Neuronal stem cell (in vitro differentiated cells): Measurements from ENCODE around the gene SLC6A19.

ENCODE experiments used
- DNase-seq: peaks from one replicate; pipeline ENCODE4 v3.0.0-alpha.2; 2013; ENCODE audit warnings: low spot score
- H2AFZ ChIP-seq: one replicate; pipeline ENCODE4 v1.6.1; 2013; ENCODE audit warnings: mild to moderate bottlenecking, low read length, inconsistent platforms
- H2AK5ac ChIP-seq: 2 replicates; pipeline ENCODE4 v1.6.1; 2013; ENCODE audit warnings: low read depth, mild to moderate bottlenecking, inconsistent platforms, low read length, moderate library complexity, mixed read lengths
- H2BK120ac ChIP-seq: 2 replicates; pipeline ENCODE4 v1.6.1; 2013; ENCODE audit warnings: low read depth, mild to moderate bottlenecking, inconsistent platforms, low read length, moderate library complexity, mixed read lengths
- H2BK12ac ChIP-seq: one replicate; pipeline ENCODE4 v1.6.1; 2013; ENCODE audit warnings: low read length, inconsistent platforms
- H2BK15ac ChIP-seq: 2 replicates; pipeline ENCODE4 v1.6.1; 2013; ENCODE audit warnings: mild to moderate bottlenecking, low read length, inconsistent platforms, mixed read lengths
- H2BK5ac ChIP-seq: one replicate; pipeline ENCODE4 v1.6.1; 2013; ENCODE audit warnings: inconsistent platforms, mild to moderate bottlenecking, low read length, moderate library complexity
- H3K14ac ChIP-seq: one replicate; pipeline ENCODE4 v1.6.1; 2013; ENCODE audit warnings: low read length, inconsistent platforms
- H3K18ac ChIP-seq: 2 replicates; pipeline ENCODE4 v1.6.1; 2013; ENCODE audit warnings: low read length, inconsistent platforms
- H3K23ac ChIP-seq: 2 replicates; pipeline ENCODE4 v1.6.1; 2013; ENCODE audit warnings: low read depth, mild to moderate bottlenecking, mixed read lengths, low read length, inconsistent platforms; ENCODE audit not compliant: poor library complexity
- H3K27ac ChIP-seq: replicated peaks from 3 replicates; pipeline ENCODE4 v1.5.1; 2013; ENCODE audit warnings: low read length, inconsistent platforms
- H3K27me3 ChIP-seq, 3 experiments: 2 replicates each; pipeline ENCODE4 v1.6.1; 2013; ENCODE audit warnings: low read length in 3 of 3, mild to moderate bottlenecking in 2 of 3, inconsistent platforms in 1 of 3, low read depth in 1 of 3, mixed read lengths in 1 of 3, moderate library complexity in 1 of 3; ENCODE audit not compliant: control insufficient read depth in 3 of 3, insufficient read depth in 3 of 3
- H3K36me3 ChIP-seq, 2 donors: replicated peaks in 1 of 2; 2 replicates each; pipeline ENCODE4 v1.6.1; 2013; ENCODE audit warnings: low read length in 2 of 2; ENCODE audit not compliant: control insufficient read depth in 2 of 2, insufficient read depth in 2 of 2
- H3K4ac ChIP-seq: 2 replicates; pipeline ENCODE4 v1.6.1; 2013; ENCODE audit warnings: inconsistent platforms, mild to moderate bottlenecking, low read length, moderate library complexity
- H3K4me1 ChIP-seq, 2 donors: 1 replicate in 1 of 2; 2 replicates in 1 of 2; pipeline ENCODE4 v1.6.1; 2013; ENCODE audit warnings: low read length in 2 of 2, low read depth in 1 of 2; ENCODE audit not compliant: control insufficient read depth in 2 of 2, insufficient read depth in 1 of 2
- H3K4me2 ChIP-seq: one replicate; pipeline ENCODE4 v1.6.1; 2013; ENCODE audit warnings: mild to moderate bottlenecking, low read length, inconsistent platforms; ENCODE audit not compliant: insufficient read depth, poor library complexity, severe bottlenecking
- H3K4me3 ChIP-seq, 2 donors: 2 replicates each; pipeline ENCODE4 v1.5.1; 2013; ENCODE audit warnings: low read length in 2 of 2, mild to moderate bottlenecking in 2 of 2, inconsistent platforms in 1 of 2, moderate library complexity in 1 of 2
- H3K79me1 ChIP-seq: one replicate; pipeline ENCODE4 v1.6.1; 2013; ENCODE audit warnings: low read depth, mild to moderate bottlenecking, inconsistent platforms, low read length, moderate library complexity
- H3K9ac ChIP-seq: one replicate; pipeline ENCODE4 v1.6.1; 2013; ENCODE audit warnings: mild to moderate bottlenecking, low read depth, low read length, inconsistent platforms; ENCODE audit not compliant: poor library complexity
- H3K9me3 ChIP-seq, 2 donors: replicated peaks in 1 of 2; 2 replicates each; pipeline versions ENCODE3 to v1.6.1; 2013; ENCODE audit warnings: low read length in 2 of 2, mild to moderate bottlenecking in 2 of 2, inconsistent platforms in 1 of 2, low read depth in 1 of 2, mixed read lengths in 1 of 2, moderate library complexity in 1 of 2; ENCODE audit not compliant: control insufficient read depth in 2 of 2, insufficient read depth in 1 of 2
- H4K8ac ChIP-seq: one replicate; pipeline ENCODE4 v1.6.1; 2013; ENCODE audit warnings: low read depth, mild to moderate bottlenecking, inconsistent platforms, low read length, moderate library complexity
- H4K91ac ChIP-seq: one replicate; pipeline ENCODE4 v1.6.1; 2013; ENCODE audit warnings: low read length, low read depth, mild to moderate bottlenecking, inconsistent platforms; ENCODE audit not compliant: poor library complexity
- WGBS, 2 donors: extraction: QIAGEN DNeasy Blood & Tissue Kit; methylation state at CpG; one replicate each; pipeline ENCODE4 v1.1.7; 2013; ENCODE audit warnings: missing lambda C conversion rate in 2 of 2, mixed read lengths in 1 of 2; ENCODE audit not compliant: insufficient read length in 2 of 2, insufficient replicate concordance in 1 of 2; ENCODE audit errors: extremely low coverage in 2 of 2; 5-methylcytosine and 5-hydroxymethylcytosine counted together

The SLC6A19 gene

DNA sequence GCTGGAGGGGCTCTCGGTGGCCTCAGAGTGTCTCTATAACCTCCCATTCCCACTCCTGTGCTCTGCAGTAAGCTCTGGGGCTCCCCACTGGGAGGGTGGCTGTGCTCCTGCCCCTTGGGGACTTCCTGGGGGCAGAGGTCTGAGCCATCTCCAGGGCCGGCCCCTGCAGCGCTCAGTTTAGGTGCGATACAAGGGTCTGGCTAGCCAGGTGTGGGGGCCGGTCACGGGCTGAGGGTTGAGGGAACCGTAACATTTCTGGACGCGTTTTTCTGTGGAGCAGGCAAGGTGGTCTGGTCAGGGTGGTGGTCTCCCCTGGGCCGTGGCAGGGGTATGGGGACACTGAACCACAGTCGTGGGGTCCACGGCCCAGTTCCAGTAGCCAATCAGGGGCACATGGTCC is 38.0 kb upstream of the SLC6A19 start:
- Histone ChIP-seq H3K36me3 (no peaks in the 10 kb centered on the region), H4K91ac (no peak overlapping the region), H3K18ac (peak overlapping the region; percentile 27), H2AFZ (no peak overlapping the region), H3K9ac (peak overlapping the region; percentile 12), H3K14ac (no peak overlapping the region), H3K23ac (no peak overlapping the region), H4K8ac (no peak overlapping the region), H3K4ac (no peak overlapping the region), H2BK12ac (peak overlapping the region; percentile 69), H2BK120ac (peak overlapping the region; percentile 38), H2BK5ac (no peak overlapping the region), H3K79me1 (no peaks in the 10 kb centered on the region), H3K4me3 (no peak overlapping the region), H3K27ac (no peak overlapping the region), H3K9me3 (no peaks in the 10 kb centered on the region), H2AK5ac (peak overlapping the region; percentile 46), H3K4me1 (peaks cover 3 to 6% of the 10 kb centered on the region in 2 donors), H3K4me2 (no peak overlapping the region), H3K27me3 (peaks cover 0 to 28% (median 0%) of the 10 kb centered on the region in 3 experiments), H2BK15ac (no peak overlapping the region)
- no peak for DNase-seq
- no CpG with 5 or more reads among the region's 12 CpGs for WGBS, 2 donors

DNA sequence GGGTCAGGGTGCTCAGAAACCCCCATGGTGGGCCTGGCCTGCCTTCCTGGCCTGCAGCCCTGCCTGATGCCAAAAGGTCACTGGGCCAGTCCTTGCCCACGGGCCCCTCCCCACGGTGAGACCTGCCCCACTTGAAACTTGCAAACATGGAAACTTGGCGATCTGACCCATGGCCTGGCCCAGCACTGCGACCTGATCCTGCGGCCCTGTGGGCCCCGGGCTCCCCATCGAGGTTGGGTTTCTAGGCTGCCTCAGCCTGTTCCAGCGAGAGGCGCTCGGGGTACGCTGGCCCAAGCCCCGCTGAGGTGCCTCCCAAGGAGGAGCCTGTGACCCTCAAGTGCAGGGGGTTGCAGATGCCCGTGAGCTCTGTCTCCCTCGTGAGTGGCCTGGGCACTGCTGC is 37.5 kb upstream of the SLC6A19 start:
- peaks cover 0 to 24% (median 0%) of the 10 kb centered on the region in 3 experiments for H3K27me3 ChIP-seq
- H3K23ac ChIP-seq = no peak overlapping the region

DNA sequence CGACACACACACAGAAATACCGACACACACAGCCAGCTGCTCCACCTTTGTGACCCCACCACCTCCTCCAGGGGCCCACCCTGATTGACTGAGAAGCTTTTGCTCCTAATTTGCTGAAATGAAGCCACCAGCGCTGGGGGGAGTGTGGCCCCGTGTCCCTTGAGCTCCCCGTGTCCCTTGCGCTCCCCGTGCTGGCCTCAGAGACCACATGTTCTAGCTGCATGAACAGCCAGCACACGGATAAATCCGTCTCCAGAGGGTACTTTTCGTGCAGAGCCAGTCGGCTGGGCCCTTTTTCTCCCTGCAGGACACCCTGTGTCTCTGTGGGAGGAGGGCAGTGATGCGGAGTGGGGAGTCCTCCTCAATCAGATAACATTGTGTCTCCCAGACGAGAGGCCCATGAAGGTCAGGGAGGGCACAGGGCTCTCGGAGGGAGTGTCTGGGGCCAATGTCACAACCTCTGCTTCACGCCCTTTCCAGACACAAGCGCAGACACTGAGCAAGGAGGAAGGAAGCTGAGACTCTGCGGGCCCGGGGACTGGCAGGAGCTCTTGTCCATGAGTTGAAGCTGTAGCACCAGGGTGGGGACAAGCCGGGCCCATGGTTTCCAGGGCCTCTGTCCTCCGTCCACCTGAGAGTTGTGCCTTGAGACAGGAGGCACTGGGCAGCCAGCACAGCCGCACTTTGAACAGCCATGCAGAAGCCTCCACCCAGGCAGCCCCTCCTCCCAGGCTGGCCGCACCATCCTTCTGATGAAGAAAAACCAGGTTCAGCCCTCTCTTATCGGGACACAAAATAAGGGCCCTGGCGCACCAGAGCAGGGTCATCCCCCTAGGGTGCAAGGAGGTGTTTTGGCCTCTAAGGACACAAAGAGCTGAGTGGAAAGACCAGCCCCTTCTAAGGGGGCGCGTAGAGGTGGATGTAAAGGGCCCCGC is 36.4 kb upstream of the SLC6A19 start:
- no peak for DNase-seq

More for the DNA sequence above, 37.5 kb upstream of the SLC6A19 start:
- no peak overlapping the region for H3K27ac ChIP-seq
- no peaks in the 10 kb centered on the region for H3K9me3 ChIP-seq
- H3K14ac ChIP-seq = no peak overlapping the region
- H3K18ac ChIP-seq = peak overlapping the region; percentile 82
- H2AK5ac ChIP-seq = peak overlapping the region; percentile 90
- H3K36me3 ChIP-seq = no peaks in the 10 kb centered on the region
- no peak overlapping the region for H4K8ac ChIP-seq
- no peak overlapping the region for H2BK120ac ChIP-seq
- H3K9ac ChIP-seq = peak overlapping the region; percentile 32
- H3K4me1 ChIP-seq = peaks cover 3 to 6% of the 10 kb centered on the region in 2 donors
- no peak overlapping the region for H2AFZ ChIP-seq
- no peak overlapping the region for H3K4ac ChIP-seq
- H2BK5ac ChIP-seq = no peak overlapping the region
- no peak overlapping the region for H2BK12ac ChIP-seq
- H3K4me3 ChIP-seq = no peak overlapping the region
- H3K4me2 ChIP-seq = no peak overlapping the region
- WGBS, 2 donors = no CpG with 5 or more reads among the region's 14 CpGs
- H2BK15ac ChIP-seq = peak overlapping the region; percentile 77
- no peaks in the 10 kb centered on the region for H3K79me1 ChIP-seq
- H4K91ac ChIP-seq = no peak overlapping the region
- no peak for DNase-seq

DNA sequence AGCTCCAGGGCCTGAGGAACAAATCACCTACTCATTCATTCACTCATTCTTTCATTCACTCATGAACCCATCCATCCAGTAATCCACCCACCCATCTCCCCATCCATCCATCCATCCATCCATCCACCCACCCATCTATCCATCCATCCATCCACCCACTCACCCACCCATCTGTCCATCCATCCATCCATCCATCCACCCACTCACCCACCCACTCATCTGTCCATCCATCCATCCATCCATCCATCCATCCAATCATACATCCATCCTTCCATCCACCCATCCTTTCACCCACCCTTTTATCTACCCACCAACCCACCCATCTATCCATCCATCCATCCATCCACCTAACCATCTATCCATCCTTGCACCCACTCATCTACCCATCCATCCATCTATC is 35.5 kb upstream of the SLC6A19 start:
- Histone ChIP-seq H2BK15ac (peak overlapping the region; percentile 49), H3K4me3 (no peak overlapping the region), H3K79me1 (no peaks in the 10 kb centered on the region), H2BK12ac (no peak overlapping the region), H2AFZ (no peak overlapping the region), H2BK5ac (no peak overlapping the region), H3K27ac (no peak overlapping the region), H3K36me3 (no peaks in the 10 kb centered on the region), H4K91ac (no peak overlapping the region), H3K27me3 (peaks cover 0 to 8% (median 0%) of the 10 kb centered on the region in 3 experiments), H2BK120ac (no peak overlapping the region), H3K4me2 (no peak overlapping the region), H3K9ac (no peak overlapping the region), H3K4me1 (peaks cover 3 to 6% of the 10 kb centered on the region in 2 donors), H2AK5ac (peak overlapping the region; percentile 63), H3K4ac (no peak overlapping the region), H3K14ac (no peak overlapping the region), H4K8ac (no peak overlapping the region), H3K18ac (no peak overlapping the region), H3K23ac (no peak overlapping the region), H3K9me3 (no peaks in the 10 kb centered on the region)
- DNase-seq = no peak

More for the DNA sequence above, 36.4 kb upstream of the SLC6A19 start:
- Histone ChIP-seq H2BK12ac (peak overlapping the region; percentile 34), H3K18ac (peak overlapping the region; percentile 52), H3K9ac (no peak overlapping the region), H3K9me3 (no peaks in the 10 kb centered on the region), H2BK15ac (peak overlapping the region; percentile 49), H3K27me3 (peaks cover 0 to 14% (median 0%) of the 10 kb centered on the region in 3 experiments), H3K4me3 (peak overlapping the region in 1 of 2 donors; percentile 23), H2BK5ac (peak overlapping the region; percentile 32), H3K79me1 (no peaks in the 10 kb centered on the region), H3K14ac (no peak overlapping the region), H2AK5ac (peak overlapping the region; percentile 67), H4K91ac (no peak overlapping the region), H3K27ac (no peak overlapping the region), H3K4me1 (peaks cover 3 to 6% of the 10 kb centered on the region in 2 donors), H3K4me2 (no peak overlapping the region), H3K4ac (no peak overlapping the region), H3K36me3 (no peaks in the 10 kb centered on the region), H4K8ac (no peak overlapping the region), H2BK120ac (peak overlapping the region; percentile 17), H3K23ac (peak overlapping the region; percentile 50), H2AFZ (no peak overlapping the region)
- no CpG with 5 or more reads among the region's 27 CpGs for whole genome bisulfite sequencing, 2 donors
